Fibroblast of the aortic adventitia (primary cell): ENCODE measurements around the gene PPFIA4. TPM values are rescaled to one million over a fixed set of nuclear protein-coding genes. Genes with fewer than 3 reads are reported as not detected.

Experiments
- DNase-seq: peaks from one replicate; pipeline ENCODE4 v3.0.0-alpha.2; 2010; ENCODE audit warnings: low read depth
- H3K4me3 ChIP-seq: 2 replicates; pipeline ENCODE4 v1.5.1; 2011; ENCODE audit warnings: low read depth, mild to moderate bottlenecking, control low read depth, low read length, moderate library complexity
- CTCF ChIP-seq: IDR thresholded peaks from 2 replicates; pipeline ENCODE4 v1.5.1; 2011; ENCODE audit warnings: mild to moderate bottlenecking, low read length, control low read depth, inconsistent platforms; ENCODE audit not compliant: insufficient read depth
- total RNA-seq: library from RNA; depleted of rRNA; stranded (reverse); fragments of >200 nt; gene quantifications from 2 replicates; pipeline ENCODE4 v1.2.3, GENCODE V29; 2012; ENCODE audit warnings: low replicate concordance

The PPFIA4 gene
- total RNA-seq, 1 donor: 1.3 TPM

DNA sequence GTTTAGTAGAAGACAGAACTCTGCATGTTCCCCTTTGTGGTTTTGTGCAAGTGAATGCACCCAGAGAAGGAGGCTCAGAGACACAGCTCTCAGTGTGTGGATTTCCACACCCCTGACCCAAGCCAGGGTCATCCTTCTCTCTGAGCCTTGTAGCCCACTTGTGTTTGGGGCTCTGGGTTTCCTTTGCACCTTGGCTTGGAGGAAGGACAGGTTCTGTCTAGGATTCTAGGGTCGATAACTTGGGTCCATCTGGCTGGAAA is 32.3 kb downstream of the PPFIA4 start:
- TF ChIP-seq CTCF: no peak
- H3K4me3 ChIP-seq: no peak overlapping the region
- DNase-seq: no peak

DNA sequence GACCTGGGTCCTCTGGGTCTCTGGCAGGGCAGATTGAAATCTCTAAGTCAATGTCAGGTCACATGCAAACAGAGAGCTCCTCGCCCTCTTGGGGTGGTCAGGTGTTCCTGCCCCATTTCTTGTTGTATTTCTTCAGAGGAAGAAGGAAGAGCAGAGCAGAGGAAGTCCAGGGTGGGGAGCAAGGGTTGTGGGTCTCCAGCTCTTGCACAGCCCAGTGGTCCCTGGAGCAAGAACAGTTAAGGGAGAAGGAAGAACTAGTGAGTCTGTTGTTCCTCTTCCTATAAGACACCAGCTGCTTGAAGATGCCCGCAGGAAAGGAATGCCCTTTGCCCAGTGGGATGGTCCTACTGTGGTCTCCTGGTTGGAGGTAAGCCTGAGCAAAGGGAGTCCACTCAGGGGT is 33.2 kb downstream of the PPFIA4 start:
- H3K4me3 ChIP-seq: no peak overlapping the region
- DNase-seq: no peak
- no peak for TF ChIP-seq CTCF

DNA sequence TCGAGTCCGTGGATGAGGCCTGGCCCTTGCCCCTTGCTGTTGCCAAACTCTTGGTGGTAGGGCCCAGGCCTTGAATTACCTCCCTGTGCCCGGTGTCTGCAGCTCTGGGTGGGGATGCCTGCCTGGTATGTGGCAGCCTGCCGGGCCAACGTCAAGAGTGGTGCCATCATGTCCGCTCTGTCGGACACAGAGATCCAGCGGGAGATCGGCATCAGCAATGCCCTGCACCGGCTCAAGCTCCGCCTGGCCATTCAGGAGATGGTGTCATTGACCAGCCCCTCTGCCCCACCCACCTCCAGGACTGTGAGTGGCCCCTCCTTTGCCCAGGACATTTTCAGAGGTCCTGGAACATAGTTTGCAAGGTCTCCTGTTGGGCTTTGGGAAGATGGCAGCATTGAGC is 33.8 kb downstream of the PPFIA4 start:
- no peak overlapping the region for H3K4me3 ChIP-seq
- no peak for TF ChIP-seq CTCF
- DNase-seq: no peak

- DNase-seq: no peak
- no peak for TF ChIP-seq CTCF
These were observed 37.0 kb downstream of the PPFIA4 start for GRCh38 chr1:203063287-203063686.

GRCh38 chr1:203065191-203065590 is 38.9 kb downstream of the PPFIA4 start:
- no peak for TF ChIP-seq CTCF
- no peak overlapping the region for H3K4me3 ChIP-seq
- DNase-seq: no peak

More at GRCh38 chr1:203063287-203063686, 37.0 kb downstream of the PPFIA4 start:
- no peak overlapping the region for H3K4me3 ChIP-seq

DNA sequence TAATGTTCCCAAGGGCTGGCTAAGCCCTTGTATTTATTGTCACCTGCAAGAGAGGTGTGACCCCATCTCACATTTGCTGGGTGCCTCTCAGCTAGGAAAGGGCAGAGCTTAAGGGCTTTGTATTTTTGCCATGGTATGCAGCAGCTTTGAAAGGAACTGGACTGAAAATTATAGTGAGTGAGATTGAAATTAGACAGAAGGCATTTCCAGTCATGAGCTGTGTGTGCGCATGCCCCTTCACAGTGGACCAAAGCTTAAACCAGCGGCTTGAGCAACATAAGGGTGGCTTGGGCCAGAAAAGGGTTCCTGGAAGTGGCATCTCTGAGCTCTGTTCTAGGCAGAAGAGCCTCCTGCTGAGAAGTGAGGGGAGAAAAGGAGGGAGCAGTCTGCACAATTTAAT is 39.7 kb downstream of the PPFIA4 start:
- no peak for DNase-seq
- no peak for TF ChIP-seq CTCF

GRCh38 chr1:203066965-203067364 is 40.7 kb downstream of the PPFIA4 start:
- no peak for DNase-seq
- TF ChIP-seq CTCF: no peak
- H3K4me3 ChIP-seq: no peak overlapping the region

More for the DNA sequence above, 39.7 kb downstream of the PPFIA4 start:
- H3K4me3 ChIP-seq: no peak overlapping the region
